IMR-90 (cell line): ENCODE results near the gene C14orf180. TPM values are rescaled to one million over a fixed set of nuclear protein-coding genes. Genes with fewer than 3 reads are reported as not detected.

Source experiments
- ATAC-seq: fragments of 200-7000 bp; cut with Tn5 transposase; 2 replicates; pipeline ENCODE4 v1.9.1; 2020; ENCODE audit warnings: low read depth, mild to moderate bottlenecking, moderate library complexity
- BruUV-seq: library from RNA; stranded (reverse); fragments of 400-500 nt; replicated peaks from 2 replicates; lab custom pipeline; 2021; lab: Mats Ljungman, UMichigan
- CTCF ChIA-PET: fragments of 300-600 bp; formaldehyde crosslinking; extraction: SDS; loops from one replicate; lab custom pipeline; 2021; ENCODE audit warnings: antibody characterized with exemption; lab: Yijun Ruan, JAX
- POLR2A ChIA-PET: fragments of 300-600 bp; sonication (Branson Sonifier 250); formaldehyde crosslinking; loops from one replicate; lab custom pipeline; 2022; ENCODE audit warnings: antibody characterized with exemption; ENCODE audit not compliant: unreplicated experiment; lab: Charles Lee
- DNase-seq: peaks from one replicate; pipeline ENCODE4 v3.0.0; 2013
- H2AFZ ChIP-seq: replicated peaks from 2 replicates; pipeline ENCODE3; 2013; ENCODE audit warnings: low read length, mild to moderate bottlenecking; ENCODE audit not compliant: poor library complexity
- H2AK5ac ChIP-seq: 2 replicates; pipeline ENCODE4 v1.6.1; 2013; ENCODE audit warnings: low read depth, low read length, inconsistent platforms
- H2AK9ac ChIP-seq: replicated peaks from 2 replicates; pipeline ENCODE3; 2013; ENCODE audit warnings: mild to moderate bottlenecking, low read depth, low read length, moderate library complexity; ENCODE audit not compliant: poor library complexity
- H2BK120ac ChIP-seq: 2 replicates; pipeline ENCODE4 v1.6.1; 2013; ENCODE audit warnings: low read depth, low read length, inconsistent platforms
- H2BK15ac ChIP-seq: 3 replicates; pipeline ENCODE4 v1.6.1; 2013; ENCODE audit warnings: low read depth, low read length, inconsistent platforms
- H2BK20ac ChIP-seq: 2 replicates; pipeline ENCODE4 v1.6.1; 2013; ENCODE audit warnings: low read depth, mild to moderate bottlenecking, inconsistent platforms, low read length, moderate library complexity
- H2BK5ac ChIP-seq: 2 replicates; pipeline ENCODE4 v1.6.1; 2013; ENCODE audit warnings: mild to moderate bottlenecking, low read depth, low read length, inconsistent platforms; ENCODE audit not compliant: poor library complexity, severe bottlenecking
- H3K14ac ChIP-seq: replicated peaks from 2 replicates; pipeline ENCODE4 v1.6.1; 2013; ENCODE audit warnings: low read depth, low read length, inconsistent platforms
- H3K18ac ChIP-seq: 2 replicates; pipeline ENCODE4 v1.6.1; 2013; ENCODE audit warnings: low read depth, low read length, control low read depth
- H3K23ac ChIP-seq: 2 replicates; pipeline ENCODE4 v1.6.1; 2013; ENCODE audit warnings: low read depth, low read length, inconsistent platforms
- H3K27ac ChIP-seq: 2 replicates; pipeline ENCODE4 v1.5.1; 2013; ENCODE audit warnings: mild to moderate bottlenecking, control low read depth, low read length; ENCODE audit not compliant: insufficient read depth
- H3K27me3 ChIP-seq: 2 replicates; pipeline ENCODE4 v1.6.1; 2013; ENCODE audit warnings: low read length; ENCODE audit not compliant: control insufficient read depth, insufficient read depth
- H3K36me3 ChIP-seq: 2 replicates; pipeline ENCODE4 v1.6.1; 2013; ENCODE audit warnings: low read length, mixed read lengths; ENCODE audit not compliant: control insufficient read depth, insufficient read depth
- H3K4ac ChIP-seq: 2 replicates; pipeline ENCODE4 v1.6.1; 2013; ENCODE audit warnings: low read depth, low read length, inconsistent platforms
- H3K4me1 ChIP-seq: 2 replicates; pipeline ENCODE4 v1.6.1; 2013; ENCODE audit warnings: low read length, mixed read lengths; ENCODE audit not compliant: control insufficient read depth, insufficient read depth
- H3K4me2 ChIP-seq: 2 replicates; pipeline ENCODE4 v1.6.1; 2013; ENCODE audit warnings: low read depth, mild to moderate bottlenecking, control low read depth, low read length, moderate library complexity
- H3K4me3 ChIP-seq: 2 replicates; pipeline ENCODE4 v1.5.1; 2013; ENCODE audit warnings: low read depth, mild to moderate bottlenecking, control low read depth, low read length, moderate library complexity; ENCODE audit not compliant: insufficient read depth
- H3K56ac ChIP-seq: 2 replicates; pipeline ENCODE4 v1.6.1; 2013; ENCODE audit warnings: low read length, inconsistent platforms; ENCODE audit not compliant: insufficient read depth; ENCODE audit errors: extremely low read depth
- H3K79me1 ChIP-seq, 2 experiments: 2 replicates each; pipeline ENCODE4 v1.6.1; 2013; ENCODE audit warnings: low read length in 2 of 2, inconsistent platforms in 1 of 2, low read depth in 1 of 2
- H3K9ac ChIP-seq: 2 replicates; pipeline ENCODE4 v1.6.1; 2013; ENCODE audit warnings: low read depth, low read length, control low read depth
- H3K9me1 ChIP-seq: 2 replicates; pipeline ENCODE4 v1.6.1; 2013; ENCODE audit warnings: low read length, inconsistent platforms; ENCODE audit not compliant: insufficient read depth
- H3K9me3 ChIP-seq: 2 replicates; pipeline ENCODE4 v1.6.1; 2013; ENCODE audit warnings: low read length; ENCODE audit not compliant: control insufficient read depth, insufficient read depth
- H4K20me1 ChIP-seq: 2 replicates; pipeline ENCODE4 v1.6.1; 2013; ENCODE audit warnings: low read length, inconsistent platforms; ENCODE audit not compliant: insufficient read depth
- H4K5ac ChIP-seq: 2 replicates; pipeline ENCODE4 v1.6.1; 2013; ENCODE audit warnings: mild to moderate bottlenecking, low read depth, low read length, control low read depth
- H4K8ac ChIP-seq, 2 experiments: 2 replicates each; pipeline ENCODE4 v1.6.1; 2013; ENCODE audit warnings: low read depth in 2 of 2, low read length in 2 of 2, control low read depth in 1 of 2, inconsistent platforms in 1 of 2
- H4K91ac ChIP-seq: 2 replicates; pipeline ENCODE4 v1.6.1; 2013; ENCODE audit warnings: low read depth, low read length, inconsistent platforms; ENCODE audit not compliant: insufficient read depth
- BHLHE40 ChIP-seq: fragments of 150-350 bp; IDR thresholded peaks from 2 replicates; pipeline ENCODE4 v1.6.1; 2016; ENCODE audit warnings: mild to moderate bottlenecking, low read depth, low read length
- CEBPB ChIP-seq: IDR thresholded peaks from 2 replicates; pipeline ENCODE4 v1.6.1; 2012; ENCODE audit warnings: low read depth, low read length, improper control_type of control experiment
- CHD1 ChIP-seq: IDR thresholded peaks from 2 replicates; pipeline ENCODE4 v1.6.1; 2012; ENCODE audit warnings: low read depth, low read length, improper control_type of control experiment
- CTCF ChIP-seq: conservative IDR thresholded peaks from 2 replicates; pipeline ENCODE4 v1.5.1; 2012; ENCODE audit warnings: mild to moderate bottlenecking, low read depth, low read length, improper control_type of control experiment
- ELK1 ChIP-seq: fragments of 150-350 bp; IDR thresholded peaks from 2 replicates; pipeline ENCODE4 v1.6.1; 2016; ENCODE audit warnings: low read depth, mild to moderate bottlenecking, low read length, moderate library complexity, borderline replicate concordance
- FOS ChIP-seq: fragments of 150-350 bp; IDR thresholded peaks from 2 replicates; pipeline ENCODE4 v1.6.1; 2016; ENCODE audit warnings: low read depth, low read length
- MAFK ChIP-seq: IDR thresholded peaks from 2 replicates; pipeline ENCODE4 v1.6.1; 2012; ENCODE audit warnings: low read depth, low read length, improper control_type of control experiment
- MAZ ChIP-seq: IDR thresholded peaks from 2 replicates; pipeline ENCODE4 v1.6.1; 2012; ENCODE audit warnings: low read depth, mild to moderate bottlenecking, low read length, improper control_type of control experiment, moderate library complexity, borderline replicate concordance
- MXI1 ChIP-seq: IDR thresholded peaks from 2 replicates; pipeline ENCODE4 v1.6.1; 2012; ENCODE audit warnings: low read depth, mild to moderate bottlenecking, low read length, moderate library complexity, borderline replicate concordance
- NFE2L2 ChIP-seq: fragments of 150-350 bp; IDR thresholded peaks from 2 replicates; pipeline ENCODE4 v1.6.1; 2016; ENCODE audit warnings: low read depth, mild to moderate bottlenecking, low read length
- POLR2A ChIP-seq: IDR thresholded peaks from 2 replicates; pipeline ENCODE4 v1.6.1; 2012; ENCODE audit warnings: mild to moderate bottlenecking, low read depth, low read length
- RAD21 ChIP-seq: IDR thresholded peaks from 2 replicates; pipeline ENCODE4 v1.6.1; 2012; ENCODE audit warnings: low read length, improper control_type of control experiment
- RCOR1 ChIP-seq: IDR thresholded peaks from 2 replicates; pipeline ENCODE4 v1.6.1; 2012; ENCODE audit warnings: mild to moderate bottlenecking, low read length, improper control_type of control experiment; ENCODE audit not compliant: insufficient replicate concordance
- RFX5 ChIP-seq: IDR thresholded peaks from 2 replicates; pipeline ENCODE4 v1.8.0; 2012; ENCODE audit warnings: low read depth, mild to moderate bottlenecking, low read length, moderate library complexity
- SMC3 ChIP-seq: fragments of 150-350 bp; IDR thresholded peaks from 2 replicates; pipeline ENCODE4 v1.6.1; 2016; ENCODE audit warnings: low read depth, mild to moderate bottlenecking, antibody characterized with exemption, low read length, moderate library complexity
- USF2 ChIP-seq: fragments of 150-350 bp; IDR thresholded peaks from 2 replicates; pipeline ENCODE4 v1.6.1; 2017; ENCODE audit warnings: mild to moderate bottlenecking, antibody characterized with exemption, low read length, low read depth
- WGBS, 2 experiments: methylation state at CpG; one replicate each; pipeline versions ENCODE4 v1.1.5 to v1.1.7; 2013; ENCODE audit warnings: missing lambda C conversion rate in 2 of 2; ENCODE audit not compliant: insufficient read length in 1 of 2; ENCODE audit errors: extremely low coverage in 2 of 2; 5-methylcytosine and 5-hydroxymethylcytosine counted together
- dilution Hi-C: fragments of 300-500 bp; cut with HindIII; formaldehyde crosslinking; loops from one replicate; pipeline ENCODE4 v1.14.3; 2018; ENCODE audit warnings: low sequenced_read_pairs; ENCODE audit not compliant: unreplicated experiment
- in situ Hi-C: fragments of 300-500 bp; cut with MboI; formaldehyde crosslinking; loops from 3 replicates; pipeline ENCODE4 v1.14.3; 2019; ENCODE audit warnings: low sequenced_read_pairs, inconsistent platforms, mixed read lengths
- intact Hi-C: fragments of 100-400 bp; cut with micrococcal nuclease; formaldehyde crosslinking; loops from 2 replicates; pipeline ENCODE4 v1.10.0; 2022
- polyA plus RNA-seq, 3 experiments: library from polyadenylated mRNA; depleted of rRNA; stranded (reverse); fragments of >200 nt; gene quantifications; 2 replicates each; pipeline ENCODE4 v1.2.3, GENCODE V29; 2012; ENCODE audit warnings: low replicate concordance in 1 of 3
- total RNA-seq: library from RNA; depleted of rRNA; stranded (reverse); fragments of >200 nt; gene quantifications from 2 replicates; pipeline ENCODE4 v1.2.3, GENCODE V29; 2012

C14orf180 gene
- total and polyA plus RNA-seq, 2 of the 4 experiments (the other 2 are of a cell fraction): not detected

- Histone ChIP-seq H3K23ac (no peak overlapping the region), H3K4me1 (no peaks in the 10 kb centered on the region), H3K56ac (no peak overlapping the region), H4K20me1 (no peaks in the 10 kb centered on the region), H2BK120ac (no peak overlapping the region), H2AK5ac (no peak overlapping the region), H3K18ac (no peak overlapping the region), H2BK5ac (no peak overlapping the region), H3K27ac (no peak overlapping the region), H4K5ac (no peak overlapping the region), H4K91ac (no peak overlapping the region), H2BK20ac (no peak overlapping the region), H3K4me3 (no peak overlapping the region), H3K4ac (no peak overlapping the region), H4K8ac (no peak overlapping the region), H3K4me2 (no peak overlapping the region), H2AK9ac (no peak overlapping the region), H3K14ac (no peak overlapping the region), H2BK15ac (no peak overlapping the region), H3K36me3 (no peaks in the 10 kb centered on the region), H3K27me3 (no peaks in the 10 kb centered on the region), H2AFZ (no peak overlapping the region), H3K9ac (no peak overlapping the region), H3K79me1 (no peaks in the 10 kb centered on the region), H3K9me1 (no peaks in the 10 kb centered on the region), H3K9me3 (no peaks in the 10 kb centered on the region)
- no peak for TF ChIP-seq USF2
- no peak for TF ChIP-seq RFX5
- no peak for TF ChIP-seq SMC3
- no peak for TF ChIP-seq BHLHE40
- no peak for TF ChIP-seq RAD21
- TF ChIP-seq POLR2A: no peak
- no peak for TF ChIP-seq NFE2L2
- no peak for TF ChIP-seq CEBPB
- no peak for TF ChIP-seq CTCF
- no peak for TF ChIP-seq MAZ
- no peak for TF ChIP-seq MXI1
- no peak for TF ChIP-seq FOS
- TF ChIP-seq RCOR1: no peak
- no peak for TF ChIP-seq ELK1
- TF ChIP-seq CHD1: no peak
- TF ChIP-seq MAFK: no peak
- ATAC-seq: no peak
- dilution Hi-C loops (no loop called here), intact Hi-C loops (no loop called here), in situ Hi-C loops (no loop called here)
- ChIA-PET CTCF (no interaction called here), POLR2A (no interaction called here)
- 25% methylated on average over 4 of the region's 8 CpGs; no CpG with 5 or more reads in 1 of the 2 experiments for WGBS, 2 experiments
- BruUV-seq: no TSS peak
- peak; percentile 40 for DNase-seq
Observed at GRCh38 chr14:104536942-104537612, 42.5 kb upstream of the C14orf180 start.
